ENCODE results near the gene FGF8. TPM values are rescaled to one million over a fixed set of nuclear protein-coding genes. Genes with fewer than 3 reads are reported as not detected.
A peak's percentile ranks its signal among the peaks of the same experiment; 100 is the strongest.

FGF8 gene
- total and polyA plus RNA-seq, 2 of the 13 experiments (the other 11 are each of a cell fraction or from before 2014, with no cell fraction given): not detected

- TF ChIP-seq ZBTB40 (IDR thresholded peaks at IDR 0.05) (no peak), ZBTB40 (CRISPR knock-in tag; IDR thresholded peaks at IDR 0.05) (no peak), TRIM24 (CRISPR knock-in tag; IDR thresholded peaks at IDR 0.05) (no peak), ZNF713 (CRISPR knock-in tag; IDR thresholded peaks at IDR 0.05) (0 out of 2 replicates have a peak, but pooled peaks have one; percentile 47), ZNF691 (CRISPR knock-in tag; IDR thresholded peaks at IDR 0.05; ENCODE audit: borderline replicate concordance, low read depth) (0 out of 2 replicates have a peak, but pooled peaks have one; percentile 5), ZFP62 (CRISPR knock-in tag; IDR thresholded peaks at IDR 0.05) (peak; percentile 44; the same call in 1 of the 2 replicates), ZNF367 (CRISPR knock-in tag; IDR thresholded peaks at IDR 0.05; ENCODE audit: borderline replicate concordance) (no peak), SP5 (CRISPR knock-in tag; IDR thresholded peaks at IDR 0.05; ENCODE audit: borderline replicate concordance, low read depth) (peak; percentile 84), ZNF749 (CRISPR knock-in tag; IDR thresholded peaks at IDR 0.05; ENCODE audit: borderline replicate concordance) (no peak; the same call in 1 of the 2 replicates), ZNF512B (CRISPR knock-in tag; IDR thresholded peaks at IDR 0.05; ENCODE audit: borderline replicate concordance) (no peak), ZNF10 (CRISPR knock-in tag; IDR thresholded peaks at IDR 0.05; ENCODE audit: borderline replicate concordance, low read depth) (no peak), MYNN (CRISPR knock-in tag; IDR thresholded peaks at IDR 0.05; ENCODE audit: low read depth) (no peak)
- TF ChIP-seq, protein P1, sequence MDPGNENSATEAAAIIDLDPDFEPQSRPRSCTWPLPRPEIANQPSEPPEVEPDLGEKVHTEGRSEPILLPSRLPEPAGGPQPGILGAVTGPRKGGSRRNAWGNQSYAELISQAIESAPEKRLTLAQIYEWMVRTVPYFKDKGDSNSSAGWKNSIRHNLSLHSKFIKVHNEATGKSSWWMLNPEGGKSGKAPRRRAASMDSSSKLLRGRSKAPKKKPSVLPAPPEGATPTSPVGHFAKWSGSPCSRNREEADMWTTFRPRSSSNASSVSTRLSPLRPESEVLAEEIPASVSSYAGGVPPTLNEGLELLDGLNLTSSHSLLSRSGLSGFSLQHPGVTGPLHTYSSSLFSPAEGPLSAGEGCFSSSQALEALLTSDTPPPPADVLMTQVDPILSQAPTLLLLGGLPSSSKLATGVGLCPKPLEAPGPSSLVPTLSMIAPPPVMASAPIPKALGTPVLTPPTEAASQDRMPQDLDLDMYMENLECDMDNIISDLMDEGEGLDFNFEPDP (CRISPR knock-in tag; conservative IDR thresholded peaks at IDR 0.05): no peak
Observed at GRCh38 chr10:101818119-101818871, 42.4 kb upstream of the FGF8 start, which contains the start of gene OGA (continued).
